ENCODE results near the gene RASSF3.
A peak's percentile ranks its signal among the peaks of the same experiment; 100 is the strongest.

RASSF3 gene

GRCh38 chr12:64583771-64584421, 26.4 kb upstream of the RASSF3 start:
- TF ChIP-seq FOXM1 (IDR thresholded peaks at IDR 0.05; ENCODE audit: borderline replicate concordance, low read depth): peak; percentile 64; the same call in 1 of the 2 replicates
- no peak for TF ChIP-seq RAD21 (IDR thresholded peaks at IDR 0.05; ENCODE audit: low read depth)

- TF ChIP-seq EGR1 (IDR thresholded peaks at IDR 0.05) (no peak), TCF12 (IDR thresholded peaks at IDR 0.05; ENCODE audit: low read depth) (no peak), RAD21 (IDR thresholded peaks at IDR 0.05; ENCODE audit: low read depth) (no peak)
These were observed 25.2 kb upstream of the RASSF3 start for GRCh38 chr12:64585104-64585503.

- peak; percentile 26; the same call in 1 of the 2 replicates for TF ChIP-seq RAD21 (IDR thresholded peaks at IDR 0.05; ENCODE audit: low read depth)
- TF ChIP-seq TEAD4 (IDR thresholded peaks at IDR 0.05): no peak
These were observed 22.8 kb upstream of the RASSF3 start for GRCh38 chr12:64587447-64587846.

- TF ChIP-seq TAF1 (IDR thresholded peaks at IDR 0.05; ENCODE audit: low read depth): no peak
- TF ChIP-seq TCF12 (IDR thresholded peaks at IDR 0.05; ENCODE audit: low read depth): no peak
- TF ChIP-seq NFIC (IDR thresholded peaks at IDR 0.05): no peak
These were observed 20.1 kb upstream of the RASSF3 start for GRCh38 chr12:64590183-64590582.

GRCh38 chr12:64595863-64596793, 14.2 kb upstream of the RASSF3 start:
- TF ChIP-seq MAX (IDR thresholded peaks at IDR 0.05): no peak
- TF ChIP-seq YY1 (IDR thresholded peaks at IDR 0.05; ENCODE audit: low read depth): no peak
- TF ChIP-seq RAD21 (IDR thresholded peaks at IDR 0.05; ENCODE audit: low read depth): no peak
- TF ChIP-seq NFIC (IDR thresholded peaks at IDR 0.05): no peak
- no peak for TF ChIP-seq FOXM1 (IDR thresholded peaks at IDR 0.05; ENCODE audit: borderline replicate concordance, low read depth)
- TF ChIP-seq TCF12 (IDR thresholded peaks at IDR 0.05; ENCODE audit: low read depth): no peak
- TF ChIP-seq USF1 (IDR thresholded peaks at IDR 0.05): no peak
- TF ChIP-seq ZBTB7A (IDR thresholded peaks at IDR 0.05; ENCODE audit: low read depth): no peak
- no peak for TF ChIP-seq REST (IDR thresholded peaks at IDR 0.05; ENCODE audit: low read depth)

- no peak for TF ChIP-seq RAD21 (IDR thresholded peaks at IDR 0.05; ENCODE audit: low read depth)
- TF ChIP-seq EP300 (IDR thresholded peaks at IDR 0.05; ENCODE audit: borderline replicate concordance): no peak
- TF ChIP-seq TCF12 (IDR thresholded peaks at IDR 0.05; ENCODE audit: low read depth): no peak
- TF ChIP-seq MAX (IDR thresholded peaks at IDR 0.05): no peak
- no peak for TF ChIP-seq USF1 (IDR thresholded peaks at IDR 0.05)
- TF ChIP-seq CEBPB (IDR thresholded peaks at IDR 0.05): no peak
- TF ChIP-seq CREB1 (IDR thresholded peaks at IDR 0.05; ENCODE audit: low read depth): no peak
- TF ChIP-seq EGR1 (IDR thresholded peaks at IDR 0.05): no peak
- TF ChIP-seq REST (IDR thresholded peaks at IDR 0.05; ENCODE audit: low read depth): no peak
- no peak for TF ChIP-seq NFIC (IDR thresholded peaks at IDR 0.05)
- no peak for TF ChIP-seq TAF1 (IDR thresholded peaks at IDR 0.05; ENCODE audit: low read depth)
- TF ChIP-seq FOXM1 (IDR thresholded peaks at IDR 0.05; ENCODE audit: borderline replicate concordance, low read depth): no peak
- TF ChIP-seq YY1 (IDR thresholded peaks at IDR 0.05; ENCODE audit: low read depth): no peak
- TF ChIP-seq ZBTB7A (IDR thresholded peaks at IDR 0.05; ENCODE audit: low read depth): no peak
- no peak for TF ChIP-seq TEAD4 (IDR thresholded peaks at IDR 0.05)
These were observed 11.5 kb upstream of the RASSF3 start for GRCh38 chr12:64598831-64599230.

All from Ishikawa (cell line).